SKM-1 treated with dmso at 0.1 percent for 144 hours (cell line): ENCODE data around the gene TEP1.
A peak's percentile ranks its signal among the peaks of the same experiment; 100 is the strongest.
"Not testable (repeated sequence)": the region's sequence is repeated elsewhere in the genome, so short reads cannot be mapped to it uniquely, and the experiment has no call there.

ENCODE experiments used
- DNase-seq: peaks from one replicate; lab custom pipeline; 2025; ENCODE audit not compliant: unreplicated experiment; lab: John Stamatoyannopoulos, UW

TEP1 gene

DNA sequence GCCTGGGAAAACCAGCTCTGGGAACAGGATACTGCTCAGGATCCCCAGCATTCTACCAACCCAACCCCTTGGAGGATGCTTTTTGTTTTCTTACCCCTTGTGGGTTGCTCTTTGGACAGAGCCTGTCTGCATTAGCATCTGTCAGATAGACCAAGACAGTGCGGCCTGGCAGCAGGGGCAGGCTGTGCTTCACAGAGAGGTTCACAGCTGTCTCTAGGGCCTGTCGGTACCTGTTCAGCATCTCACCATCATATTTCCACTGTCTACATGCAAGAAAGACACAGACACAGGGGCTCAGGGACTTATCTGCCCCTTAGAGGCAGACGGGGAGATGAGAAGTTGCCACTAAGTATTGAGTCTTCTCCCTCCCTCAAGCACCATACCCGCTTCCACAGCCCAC lies 21.8 kb downstream of the TEP1 start:
- DNase-seq = no peak

DNA sequence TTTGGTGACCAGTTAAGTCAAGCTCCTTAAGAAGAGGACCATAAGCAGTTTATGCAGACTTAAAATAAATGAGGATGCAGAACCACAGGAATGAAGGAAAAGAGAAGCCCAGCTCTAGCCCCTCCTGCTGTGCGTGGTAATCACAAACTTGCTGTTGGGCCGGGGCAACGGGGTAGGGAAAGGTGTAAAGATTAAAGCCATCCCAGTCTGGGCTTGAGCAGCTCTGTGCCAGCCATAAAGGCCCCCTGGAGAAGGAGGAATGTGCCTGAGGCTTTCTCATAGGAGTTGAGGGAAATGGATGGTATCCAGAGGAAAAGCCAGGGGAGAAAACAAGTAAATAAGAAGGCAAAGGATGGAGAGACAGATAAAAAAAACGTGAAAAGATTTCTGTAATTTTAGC lies 25.1 kb downstream of the TEP1 start:
- no peak for DNase-seq

DNA sequence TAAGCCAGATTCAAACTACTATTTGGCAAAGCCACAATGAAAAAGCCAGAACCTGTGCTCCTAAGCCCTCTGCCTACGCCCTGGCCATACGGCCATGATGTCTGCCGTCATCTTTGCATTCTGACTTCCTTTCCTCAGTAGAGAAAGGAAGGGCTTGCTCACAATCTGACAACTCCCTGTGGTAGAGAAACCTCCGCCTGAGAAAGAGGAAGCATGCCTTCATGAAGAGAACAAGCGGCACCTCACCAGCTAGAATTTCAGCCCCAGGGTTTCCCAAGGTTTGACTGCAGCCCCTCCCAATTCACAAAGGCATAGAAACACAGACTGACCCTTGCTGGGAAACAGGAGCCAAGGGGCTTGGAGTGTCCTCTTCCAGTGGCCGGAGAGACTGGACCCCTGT lies 25.7 kb downstream of the TEP1 start:
- peak; percentile 35 for DNase-seq

DNA sequence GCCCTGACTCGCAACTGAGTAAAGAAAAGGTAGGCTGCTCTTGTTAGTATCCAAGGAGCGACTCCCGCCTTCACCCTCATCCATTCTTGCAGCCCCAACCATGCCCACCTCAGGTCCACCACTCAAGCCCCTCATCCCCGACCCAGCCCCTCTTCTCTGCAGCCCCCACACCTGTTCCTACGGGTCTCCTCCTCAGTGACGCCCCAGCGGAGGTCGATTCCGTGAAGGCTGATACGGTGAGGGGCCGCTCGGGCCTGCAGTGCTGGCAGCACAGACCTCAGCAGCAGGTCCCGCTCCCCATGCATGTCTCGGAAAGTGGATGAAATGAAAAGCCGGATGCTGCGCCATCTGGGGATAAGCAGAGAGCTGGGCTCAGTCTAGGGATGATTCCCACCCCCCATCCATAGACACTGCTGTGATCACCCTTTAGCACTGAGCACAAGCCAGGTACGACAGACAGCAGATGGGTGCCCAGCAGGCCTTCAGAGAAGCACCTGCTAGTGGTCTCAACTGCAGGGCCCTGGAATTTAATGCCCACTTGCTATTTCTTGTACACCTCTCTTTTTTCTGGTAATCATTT lies 26.9 kb downstream of the TEP1 start:
- no peak for DNase-seq

DNA sequence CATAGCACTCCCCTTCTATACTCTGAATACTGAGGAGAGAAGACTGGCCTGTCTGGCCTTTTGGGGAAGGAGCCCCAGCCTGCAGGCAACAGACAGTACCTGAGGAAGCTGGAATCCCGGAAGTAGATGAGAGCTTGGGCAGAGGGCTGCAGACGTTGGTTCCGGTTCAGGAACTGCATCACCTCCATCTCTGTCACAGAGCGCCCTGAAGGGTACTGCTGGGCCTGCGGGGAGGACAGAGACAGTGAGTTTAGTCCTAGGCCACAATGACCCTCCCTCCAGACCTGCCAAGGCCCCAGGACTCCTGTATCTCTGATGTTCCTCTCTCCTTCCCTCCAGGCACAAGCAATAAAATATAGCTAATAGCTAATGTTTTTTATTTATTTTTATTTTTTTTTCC lies 28.4 kb downstream of the TEP1 start:
- no peak for DNase-seq

DNA sequence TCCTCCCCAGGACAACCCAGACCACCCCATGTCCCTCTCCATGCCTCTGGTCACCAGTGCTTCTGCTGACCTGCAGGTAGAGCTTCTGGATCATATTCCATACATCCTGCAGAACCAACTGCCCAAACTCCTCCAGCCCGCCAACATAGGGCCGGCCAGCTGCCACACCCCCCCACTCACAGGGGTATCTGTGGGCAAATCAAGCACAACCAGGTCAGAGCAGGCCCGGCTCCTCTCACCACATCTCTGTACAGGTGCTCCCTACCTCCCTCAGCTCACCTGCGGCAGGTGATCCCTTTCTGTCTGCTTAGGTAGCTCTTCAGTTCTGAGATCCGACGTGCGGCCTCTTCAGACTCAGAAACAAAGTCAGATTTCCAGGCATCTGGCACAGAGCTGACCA lies 29.0 kb downstream of the TEP1 start:
- no peak for DNase-seq

DNA sequence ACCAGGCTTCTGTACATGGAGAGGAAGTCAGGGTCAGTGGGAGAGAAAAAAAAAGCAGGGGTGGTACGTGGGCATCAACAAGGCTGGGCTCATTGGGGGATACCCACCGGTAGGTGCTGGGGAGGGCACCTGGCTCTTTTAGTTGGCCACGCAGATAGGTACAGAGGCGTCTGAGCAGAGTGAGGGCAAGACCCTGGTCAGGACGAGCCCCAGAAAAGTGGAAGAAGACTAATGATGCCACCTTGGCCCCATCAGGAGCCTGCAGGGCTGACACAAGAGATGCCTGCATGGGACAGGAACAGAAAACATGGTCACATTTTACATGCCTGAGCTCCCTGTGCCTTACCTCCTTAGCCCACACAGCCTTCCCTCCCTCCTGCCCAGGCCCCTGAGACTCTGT lies 29.7 kb downstream of the TEP1 start:
- no peak for DNase-seq

DNA sequence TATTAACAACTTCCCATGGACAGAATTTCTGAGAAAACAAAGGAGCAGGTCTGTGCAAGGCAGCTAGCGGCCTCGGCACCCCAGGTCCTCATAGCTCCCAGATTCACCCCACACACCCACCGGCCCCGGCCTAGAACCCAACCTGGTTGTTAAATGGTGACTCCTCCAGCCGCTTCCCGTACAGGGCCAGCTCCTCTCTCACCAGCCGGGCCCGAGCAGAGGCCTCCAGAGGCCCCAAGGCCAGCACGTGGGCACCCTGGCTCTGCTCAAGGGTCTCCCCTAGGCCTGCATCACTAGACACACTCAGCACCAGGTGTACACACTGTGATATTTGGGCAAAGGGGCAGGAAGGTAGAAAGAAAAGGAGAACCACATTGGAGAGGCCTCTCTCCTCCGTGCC lies 30.3 kb downstream of the TEP1 start:
- DNase-seq = no peak

DNA sequence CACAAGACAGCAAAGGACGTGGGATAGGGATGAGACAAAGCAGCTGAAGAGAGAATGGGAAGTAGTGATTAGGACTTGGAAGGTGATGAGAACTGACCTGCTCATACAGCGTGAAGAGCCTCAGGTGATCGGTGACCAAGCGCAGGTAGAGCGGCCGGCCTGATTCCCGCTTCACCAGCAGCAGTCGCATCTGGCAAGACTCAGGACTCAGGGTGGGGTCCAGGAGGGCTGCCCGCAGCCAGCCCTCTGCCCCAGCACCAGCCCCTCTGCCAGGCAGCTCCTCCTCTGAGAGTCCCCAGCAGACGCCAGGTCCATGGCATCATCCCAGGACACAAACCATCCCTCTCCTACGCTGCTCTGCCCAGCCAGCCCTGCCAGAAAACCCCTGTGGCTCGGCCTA lies 30.8 kb downstream of the TEP1 start:
- DNase-seq = no peak

DNA sequence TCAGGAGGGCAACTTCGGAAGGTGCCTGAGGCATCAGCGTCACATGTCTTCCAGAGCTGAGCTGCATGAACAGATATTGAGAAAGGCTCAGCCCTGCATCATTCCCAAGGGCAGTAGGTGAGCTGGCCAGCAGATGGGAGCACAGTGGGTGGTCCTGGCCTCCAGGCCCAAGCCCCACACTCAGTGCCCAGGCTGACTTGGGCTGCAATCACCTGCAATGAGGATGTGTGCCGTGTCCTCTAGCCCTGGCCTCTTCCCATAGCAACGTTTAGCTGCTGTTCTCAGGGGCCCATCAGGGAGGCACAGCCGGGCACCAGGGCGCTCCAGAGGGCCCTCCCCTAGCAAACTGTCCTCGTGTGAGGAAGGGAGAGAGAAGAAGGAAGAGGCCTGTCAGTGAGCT lies 32.0 kb downstream of the TEP1 start:
- DNase-seq = no peak

DNA sequence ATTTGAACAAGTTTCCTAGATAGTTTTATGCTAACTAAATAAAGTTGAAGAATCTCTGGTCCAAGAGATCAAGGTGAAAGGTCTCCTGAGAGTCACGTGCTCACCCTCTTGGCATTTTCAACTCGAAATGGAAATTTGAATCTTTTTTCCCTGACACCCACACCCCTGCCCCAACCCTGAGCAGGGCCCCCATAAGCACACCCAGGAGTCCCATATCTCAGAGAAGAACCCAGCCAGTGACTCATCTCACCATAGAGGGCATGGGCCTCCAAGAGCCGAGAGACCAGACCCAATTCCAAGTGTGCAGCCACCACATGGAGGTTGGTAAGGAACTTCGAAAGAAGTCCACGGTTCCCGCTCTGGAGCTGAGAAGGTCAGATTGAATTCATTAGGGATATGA lies 32.6 kb downstream of the TEP1 start:
- no peak for DNase-seq

DNA sequence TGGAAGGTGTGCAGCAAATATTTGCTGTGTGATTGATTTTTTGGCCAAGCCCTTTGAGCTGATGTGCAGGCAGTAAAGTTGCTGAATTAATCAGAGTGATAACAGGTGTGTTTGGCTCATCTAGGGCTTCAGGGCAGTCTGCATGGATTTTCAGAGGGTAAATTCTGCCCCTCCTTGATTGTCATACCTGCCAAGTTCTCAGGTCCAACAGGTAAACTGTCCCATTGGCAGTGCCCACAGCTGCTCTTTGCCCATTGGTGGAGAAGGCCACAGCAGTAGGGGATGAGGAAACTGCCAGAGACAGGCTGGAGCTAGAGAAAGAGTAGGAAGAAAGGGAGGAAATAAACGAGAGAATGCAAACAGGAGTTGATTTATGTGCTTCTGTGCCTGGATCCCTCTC lies 33.6 kb downstream of the TEP1 start:
- no peak for DNase-seq

DNA sequence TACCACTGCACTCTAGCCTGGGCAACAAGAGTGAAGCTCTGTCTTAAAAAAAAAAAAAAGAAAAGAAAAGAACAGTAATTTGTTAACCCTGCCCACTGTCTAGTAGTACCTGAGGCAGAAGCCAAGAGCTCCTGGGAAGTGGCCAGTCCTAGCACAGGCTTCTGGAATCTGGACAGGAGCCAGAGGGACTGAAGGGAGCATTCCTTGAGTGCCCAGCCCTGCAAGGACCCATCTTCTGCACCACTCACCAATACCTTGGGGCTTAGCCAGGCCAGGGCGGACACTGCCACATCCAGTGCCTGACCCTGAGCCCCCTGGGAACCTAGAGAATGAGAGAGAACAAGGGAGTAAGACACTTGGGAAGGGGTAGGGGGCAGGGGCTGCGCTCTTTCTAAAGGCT lies 36.1 kb downstream of the TEP1 start:
- no peak for DNase-seq

DNA sequence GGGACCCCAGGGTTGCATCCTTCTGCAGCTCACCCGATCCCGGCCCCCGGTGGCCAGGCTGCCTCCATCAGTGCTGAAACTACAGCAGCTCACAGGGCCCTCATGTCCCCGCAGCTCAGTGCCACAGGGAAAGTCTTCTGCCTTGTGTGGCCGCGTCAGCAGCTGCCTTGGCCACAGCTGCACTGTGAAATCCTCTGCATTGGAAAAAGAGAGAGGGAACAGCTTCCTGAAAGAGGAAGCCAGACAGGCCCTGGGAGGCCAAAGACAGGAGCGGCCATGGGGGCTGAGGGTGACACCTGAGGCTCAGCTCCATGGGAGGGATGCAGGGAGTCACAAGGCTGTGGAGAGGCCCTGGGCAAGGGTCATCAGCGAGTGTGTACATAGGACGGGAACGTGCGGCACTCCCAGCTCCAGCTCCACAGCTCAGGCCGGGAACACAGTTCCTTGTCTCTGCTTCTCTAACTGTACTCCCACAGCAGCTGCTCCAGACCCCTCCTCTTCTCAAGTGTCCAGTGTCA lies 37.2 kb downstream of the TEP1 start:
- DNase-seq = no peak

DNA sequence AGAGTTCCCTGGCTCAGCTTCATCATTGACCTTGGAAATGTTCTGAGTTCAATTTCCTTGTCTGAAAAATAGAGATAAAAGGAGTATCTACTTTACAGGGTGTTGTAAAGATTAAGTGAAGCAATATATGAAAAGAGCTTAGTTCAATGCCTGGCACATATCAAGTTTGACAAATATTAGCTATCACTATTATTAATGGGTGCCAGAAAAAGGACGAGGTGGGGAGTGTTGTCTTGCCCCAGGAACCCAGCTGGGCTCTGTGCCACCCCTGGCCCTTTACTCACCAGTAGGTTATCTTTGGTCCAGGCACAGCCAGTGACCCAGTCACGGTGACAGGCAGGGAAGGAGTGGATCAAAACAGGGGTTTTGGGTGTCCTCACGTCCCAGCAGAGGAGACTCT lies 37.8 kb downstream of the TEP1 start:
- no peak for DNase-seq

DNA sequence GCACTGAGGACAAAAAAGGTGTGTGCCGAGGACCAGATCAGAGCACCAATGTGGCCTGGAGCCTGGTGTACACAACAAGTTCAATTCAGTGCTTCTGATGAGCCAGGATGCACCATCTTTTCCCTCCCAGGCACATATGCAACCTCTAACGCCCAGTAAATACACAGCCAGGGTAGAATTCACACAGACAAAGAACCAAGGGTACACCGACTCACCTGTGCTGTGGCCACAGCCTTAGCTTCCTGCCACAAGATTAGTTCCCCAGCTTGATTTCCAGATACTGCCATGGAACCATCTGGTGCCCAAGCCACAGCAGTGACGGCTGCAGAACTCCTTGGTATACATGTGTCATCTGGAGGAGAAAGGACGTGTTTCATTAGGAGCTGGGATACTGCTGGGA lies 40.5 kb downstream of the TEP1 start:
- DNase-seq = no peak

DNA sequence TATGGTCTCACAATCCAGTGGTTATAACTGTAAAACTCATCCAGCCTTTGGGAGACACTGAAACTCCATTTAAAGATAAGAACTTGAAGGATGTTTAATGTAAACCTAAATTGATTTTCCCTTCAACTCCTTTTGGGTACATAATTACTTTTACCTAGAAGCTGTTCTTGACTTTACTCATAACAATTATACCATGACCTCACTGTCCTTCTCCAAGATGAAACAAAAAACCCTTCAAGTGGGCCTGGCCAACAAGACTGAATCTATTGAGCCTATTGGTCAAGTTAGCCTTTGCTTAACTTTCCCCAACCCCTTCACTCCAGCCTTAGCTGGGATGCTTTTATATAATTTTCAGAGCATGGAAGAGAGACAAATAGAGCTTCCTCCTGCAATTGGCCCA lies 47.4 kb downstream of the TEP1 start:
- DNase-seq = no peak

DNA sequence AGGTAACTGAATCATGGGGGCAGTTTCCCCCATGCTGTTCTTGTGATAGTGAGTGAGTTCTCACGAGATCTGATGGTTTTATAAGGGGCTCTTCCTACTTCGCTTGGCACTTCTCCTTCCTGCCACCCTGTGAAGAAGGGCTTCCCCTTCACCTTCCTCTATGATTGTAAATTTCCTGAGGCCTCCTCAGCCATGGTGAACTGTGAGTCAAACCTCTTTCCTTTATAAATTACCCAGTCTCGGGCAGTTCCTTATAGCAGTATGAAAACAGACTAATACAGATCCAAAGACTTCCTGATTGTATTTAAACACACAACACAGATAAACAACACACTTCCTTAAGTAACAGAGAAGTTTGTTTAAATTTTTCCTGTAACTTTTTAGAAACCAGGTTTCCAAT lies 54.8 kb downstream of the TEP1 start:
- DNase-seq = not testable (repeated sequence)

DNA sequence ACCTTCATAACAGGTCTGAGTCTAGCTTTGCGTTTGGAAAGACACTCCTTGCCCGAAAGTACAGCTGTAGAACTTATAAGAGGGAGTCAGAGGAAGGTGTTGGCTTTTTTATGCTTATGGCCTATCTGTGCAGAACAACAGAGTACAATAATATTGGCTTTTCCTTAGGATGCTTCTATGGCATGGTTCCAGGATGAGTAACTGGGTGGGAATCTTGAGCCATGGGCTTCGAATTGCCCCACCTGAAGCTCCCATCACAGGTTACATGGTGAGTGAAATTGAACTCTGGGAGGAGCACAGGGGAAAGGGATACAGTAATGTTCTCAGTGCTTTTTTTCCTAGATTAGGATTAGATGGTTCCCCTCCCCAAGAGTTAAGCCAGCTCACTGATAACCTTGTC lies 56.9 kb downstream of the TEP1 start:
- DNase-seq = no peak

DNA sequence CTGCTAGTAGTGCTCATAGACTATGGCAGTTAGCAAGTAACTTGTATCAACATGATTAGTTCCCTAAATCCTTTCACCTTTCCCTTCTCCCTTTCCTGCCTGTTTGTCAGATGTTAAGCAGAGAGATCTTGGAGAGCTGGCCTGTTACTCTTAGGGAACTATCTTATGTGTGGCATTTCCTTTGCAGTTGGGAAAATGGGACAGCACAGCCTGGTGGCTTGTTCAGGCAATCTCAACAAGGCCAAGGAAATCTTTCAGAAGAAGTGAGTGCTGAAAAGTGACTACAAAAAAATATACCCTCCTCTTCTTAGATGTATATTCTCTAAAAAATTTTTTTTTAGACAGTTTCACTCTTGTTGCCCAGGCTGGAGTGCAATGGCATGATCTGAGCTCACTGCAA lies 62.4 kb downstream of the TEP1 start:
- DNase-seq = no peak

DNA sequence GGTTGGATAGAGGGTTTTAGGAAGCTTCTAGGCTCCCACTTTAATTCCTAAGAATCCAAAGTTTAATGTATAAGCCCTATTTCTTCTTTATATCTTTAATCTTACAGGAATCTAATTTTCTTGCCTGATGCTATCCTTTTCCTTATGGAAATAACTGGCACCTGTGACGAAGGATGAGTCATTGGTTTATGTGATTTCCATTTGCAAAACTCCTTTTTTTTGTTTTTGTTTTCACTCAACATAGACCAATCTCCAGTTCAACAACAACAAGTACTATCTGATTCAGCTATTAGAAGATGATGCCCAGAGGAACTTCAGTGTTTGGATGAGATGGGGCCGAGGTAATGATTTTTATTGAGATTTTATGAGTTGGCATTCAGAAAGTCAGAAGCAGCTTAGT lies 63.0 kb downstream of the TEP1 start:
- no peak for DNase-seq

DNA sequence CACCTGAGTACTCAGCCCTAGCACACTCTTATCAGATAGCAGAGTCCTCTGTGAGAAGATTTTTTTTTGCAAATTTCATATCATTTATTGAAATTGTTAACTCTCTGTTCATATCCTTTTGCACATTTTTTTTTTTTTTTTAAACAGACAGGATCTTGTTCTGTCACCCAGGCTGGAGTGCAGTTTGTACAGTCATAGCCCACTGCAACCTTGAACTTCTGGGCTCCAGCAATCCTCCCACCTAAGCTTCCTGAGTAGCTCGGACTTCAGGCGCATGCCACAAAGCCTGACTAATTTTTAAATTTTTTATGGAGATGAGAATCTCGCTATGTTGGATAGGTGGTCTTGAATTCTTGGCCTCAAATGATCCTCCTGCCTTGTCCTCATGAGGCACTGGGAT lies 65.6 kb downstream of the TEP1 start:
- DNase-seq = no peak

DNA sequence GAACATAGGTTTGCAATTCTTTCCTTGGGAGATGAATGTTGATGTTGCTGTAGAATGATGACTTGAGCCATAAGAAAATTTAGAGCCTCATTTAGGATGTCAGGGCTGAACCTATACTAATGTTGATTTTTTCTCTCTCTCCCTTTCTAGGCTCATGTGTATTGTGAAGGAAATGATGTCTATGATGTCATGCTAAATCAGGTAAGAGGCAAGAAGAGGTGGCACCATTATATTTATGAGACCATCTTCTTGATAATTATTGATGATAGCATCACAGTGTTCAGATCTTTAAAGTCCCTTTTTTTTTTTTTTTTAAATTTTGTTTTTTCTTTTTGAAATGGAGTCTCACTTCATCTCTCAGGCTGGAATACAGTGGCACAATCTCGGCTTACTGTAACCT lies 66.6 kb downstream of the TEP1 start:
- no peak for DNase-seq

DNA sequence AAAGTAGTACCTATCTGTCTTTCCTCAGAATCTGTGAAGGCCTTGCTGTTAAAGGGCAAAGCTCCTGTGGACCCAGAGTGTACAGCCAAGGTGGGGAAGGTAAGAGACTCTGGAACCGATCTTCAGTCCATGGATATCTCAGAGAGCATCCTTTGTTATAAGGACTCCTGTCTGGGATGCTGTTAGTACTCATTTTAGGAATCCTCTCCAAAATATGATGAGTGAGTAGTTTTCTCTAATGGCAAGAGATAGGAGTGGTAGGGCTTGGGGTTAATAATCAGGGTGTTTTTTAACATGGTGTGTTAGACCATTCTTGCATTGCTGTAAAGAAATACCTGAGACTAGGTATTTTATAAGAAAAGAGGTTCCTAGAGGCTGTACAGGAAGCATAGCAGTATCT lies 67.9 kb downstream of the TEP1 start:
- DNase-seq = no peak
